K562 (cell line): ENCODE measurements around the gene RPL39L.

Experiments used
- EP300 ChIP-seq: IDR thresholded peaks from 2 replicates; pipeline ENCODE4 v1.6.1; 2012; ENCODE audit warnings: low read length, improper control_type of control experiment
- FOXK2 ChIP-seq, 2 experiments: fragments of 450-650 bp; IDR thresholded peaks in 1 of 2; conservative IDR thresholded peaks in 1 of 2; 2 replicates each; pipeline ENCODE4 v1.6.1; 2016; ENCODE audit warnings: low read depth in 2 of 2, mild to moderate bottlenecking in 1 of 2
- MBD2 ChIP-seq: sonication (generic); IDR thresholded peaks from 2 replicates; pipeline ENCODE4 v1.6.1; 2016; ENCODE audit warnings: low read depth, borderline replicate concordance
- TF ChIP-seq, protein P1 (sequence below): fragments of 450-650 bp; IDR thresholded peaks from 2 replicates; pipeline ENCODE4 v1.6.1; 2016; ENCODE audit warnings: missing biosample characterization, missing genetic modification characterization
- TF ChIP-seq, protein P2 (sequence below), 3 experiments: IDR thresholded peaks in 2 of 3; conservative IDR thresholded peaks in 1 of 3; 2 replicates each; pipeline ENCODE4 v1.5.1; 2011 to 2012; ENCODE audit warnings: low read length in 3 of 3, mild to moderate bottlenecking in 3 of 3, control low read depth in 2 of 3, improper control_type of control experiment in 1 of 3, inconsistent platforms in 1 of 3, low read depth in 1 of 3, mixed read lengths in 1 of 3, moderate library complexity in 1 of 3; ENCODE audit not compliant: insufficient read depth in 2 of 3

DNA sequence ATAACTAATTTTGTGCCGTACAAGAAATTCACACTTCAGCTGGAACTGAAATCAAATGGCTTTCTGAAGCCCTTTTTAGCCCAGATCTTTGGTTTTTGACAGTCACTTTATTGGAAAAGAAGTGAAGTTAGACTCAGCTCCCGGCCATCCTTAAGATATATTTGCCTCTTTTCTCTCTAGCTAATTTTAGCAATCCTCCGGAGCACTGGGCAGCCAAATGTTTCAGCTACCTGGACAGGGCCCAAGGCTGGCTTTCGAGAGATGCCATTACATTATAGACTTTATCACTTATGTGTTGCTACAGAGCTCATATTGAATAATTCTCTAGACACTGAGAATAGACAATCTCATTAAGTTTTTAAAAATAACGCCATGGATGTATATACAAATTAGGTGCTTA, 28.5 kb upstream of the RPL39L start:
- TF ChIP-seq FOXK2 (conservative IDR thresholded peaks at IDR 0.05 in 1 of 2, IDR thresholded peaks at IDR 0.05 in 1 of 2; ENCODE audit: low read depth in 2 of 2) (no peak), MBD2 (no peak), EP300 (no peak)
- TF ChIP-seq, protein P1, sequence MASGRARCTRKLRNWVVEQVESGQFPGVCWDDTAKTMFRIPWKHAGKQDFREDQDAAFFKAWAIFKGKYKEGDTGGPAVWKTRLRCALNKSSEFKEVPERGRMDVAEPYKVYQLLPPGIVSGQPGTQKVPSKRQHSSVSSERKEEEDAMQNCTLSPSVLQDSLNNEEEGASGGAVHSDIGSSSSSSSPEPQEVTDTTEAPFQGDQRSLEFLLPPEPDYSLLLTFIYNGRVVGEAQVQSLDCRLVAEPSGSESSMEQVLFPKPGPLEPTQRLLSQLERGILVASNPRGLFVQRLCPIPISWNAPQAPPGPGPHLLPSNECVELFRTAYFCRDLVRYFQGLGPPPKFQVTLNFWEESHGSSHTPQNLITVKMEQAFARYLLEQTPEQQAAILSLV (tag), result no peak
- TF ChIP-seq, protein P2, sequence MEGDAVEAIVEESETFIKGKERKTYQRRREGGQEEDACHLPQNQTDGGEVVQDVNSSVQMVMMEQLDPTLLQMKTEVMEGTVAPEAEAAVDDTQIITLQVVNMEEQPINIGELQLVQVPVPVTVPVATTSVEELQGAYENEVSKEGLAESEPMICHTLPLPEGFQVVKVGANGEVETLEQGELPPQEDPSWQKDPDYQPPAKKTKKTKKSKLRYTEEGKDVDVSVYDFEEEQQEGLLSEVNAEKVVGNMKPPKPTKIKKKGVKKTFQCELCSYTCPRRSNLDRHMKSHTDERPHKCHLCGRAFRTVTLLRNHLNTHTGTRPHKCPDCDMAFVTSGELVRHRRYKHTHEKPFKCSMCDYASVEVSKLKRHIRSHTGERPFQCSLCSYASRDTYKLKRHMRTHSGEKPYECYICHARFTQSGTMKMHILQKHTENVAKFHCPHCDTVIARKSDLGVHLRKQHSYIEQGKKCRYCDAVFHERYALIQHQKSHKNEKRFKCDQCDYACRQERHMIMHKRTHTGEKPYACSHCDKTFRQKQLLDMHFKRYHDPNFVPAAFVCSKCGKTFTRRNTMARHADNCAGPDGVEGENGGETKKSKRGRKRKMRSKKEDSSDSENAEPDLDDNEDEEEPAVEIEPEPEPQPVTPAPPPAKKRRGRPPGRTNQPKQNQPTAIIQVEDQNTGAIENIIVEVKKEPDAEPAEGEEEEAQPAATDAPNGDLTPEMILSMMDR (IDR thresholded peaks at IDR 0.05 in 2 of 3, conservative IDR thresholded peaks at IDR 0.05 in 1 of 3; ENCODE audit: insufficient read depth in 2 of 3, low read depth in 1 of 3, low read length in 3 of 3), result no peak
